ENCODE data around the gene GPR32.

DNA sequence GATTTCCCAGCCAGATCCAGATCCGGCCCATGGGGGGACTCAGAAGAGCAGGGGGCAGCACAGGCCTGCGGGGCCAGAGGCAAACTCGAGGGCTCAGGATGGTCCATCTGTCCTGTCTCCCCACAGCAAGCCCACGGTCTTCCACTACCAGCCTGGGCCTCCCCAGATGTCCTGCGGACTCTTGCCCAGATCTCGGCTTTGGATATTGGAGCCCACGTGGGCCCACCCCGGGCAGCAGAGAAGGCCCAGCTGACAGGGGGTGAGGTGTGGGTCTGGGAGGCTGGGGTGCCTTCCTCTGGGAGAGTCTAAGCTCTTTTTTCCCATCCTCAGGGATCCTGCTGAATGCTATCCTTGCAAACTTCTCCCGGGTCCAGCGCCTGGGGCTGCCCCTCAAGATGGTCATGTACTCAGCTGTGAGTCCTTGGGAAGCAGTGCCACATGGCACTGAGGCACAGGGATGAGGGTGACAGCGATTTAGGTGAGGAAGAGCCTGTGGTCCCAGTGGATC is 23.3 kb downstream of the GPR32 start:
- TF ChIP-seq, protein P1, sequence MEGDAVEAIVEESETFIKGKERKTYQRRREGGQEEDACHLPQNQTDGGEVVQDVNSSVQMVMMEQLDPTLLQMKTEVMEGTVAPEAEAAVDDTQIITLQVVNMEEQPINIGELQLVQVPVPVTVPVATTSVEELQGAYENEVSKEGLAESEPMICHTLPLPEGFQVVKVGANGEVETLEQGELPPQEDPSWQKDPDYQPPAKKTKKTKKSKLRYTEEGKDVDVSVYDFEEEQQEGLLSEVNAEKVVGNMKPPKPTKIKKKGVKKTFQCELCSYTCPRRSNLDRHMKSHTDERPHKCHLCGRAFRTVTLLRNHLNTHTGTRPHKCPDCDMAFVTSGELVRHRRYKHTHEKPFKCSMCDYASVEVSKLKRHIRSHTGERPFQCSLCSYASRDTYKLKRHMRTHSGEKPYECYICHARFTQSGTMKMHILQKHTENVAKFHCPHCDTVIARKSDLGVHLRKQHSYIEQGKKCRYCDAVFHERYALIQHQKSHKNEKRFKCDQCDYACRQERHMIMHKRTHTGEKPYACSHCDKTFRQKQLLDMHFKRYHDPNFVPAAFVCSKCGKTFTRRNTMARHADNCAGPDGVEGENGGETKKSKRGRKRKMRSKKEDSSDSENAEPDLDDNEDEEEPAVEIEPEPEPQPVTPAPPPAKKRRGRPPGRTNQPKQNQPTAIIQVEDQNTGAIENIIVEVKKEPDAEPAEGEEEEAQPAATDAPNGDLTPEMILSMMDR (conservative IDR thresholded peaks at IDR 0.05 in 1 of 2, IDR thresholded peaks at IDR 0.05 in 1 of 2; ENCODE audit: extremely low read depth in 1 of 2, insufficient read depth in 1 of 2, low read depth in 1 of 2, low read length in 2 of 2): no peak
- TF ChIP-seq EZH2 (IDR thresholded peaks at IDR 0.05; ENCODE audit: borderline replicate concordance, low read length): no peak
